ENCODE measurements around the gene CACNA2D1.

- TF ChIP-seq, protein P1, sequence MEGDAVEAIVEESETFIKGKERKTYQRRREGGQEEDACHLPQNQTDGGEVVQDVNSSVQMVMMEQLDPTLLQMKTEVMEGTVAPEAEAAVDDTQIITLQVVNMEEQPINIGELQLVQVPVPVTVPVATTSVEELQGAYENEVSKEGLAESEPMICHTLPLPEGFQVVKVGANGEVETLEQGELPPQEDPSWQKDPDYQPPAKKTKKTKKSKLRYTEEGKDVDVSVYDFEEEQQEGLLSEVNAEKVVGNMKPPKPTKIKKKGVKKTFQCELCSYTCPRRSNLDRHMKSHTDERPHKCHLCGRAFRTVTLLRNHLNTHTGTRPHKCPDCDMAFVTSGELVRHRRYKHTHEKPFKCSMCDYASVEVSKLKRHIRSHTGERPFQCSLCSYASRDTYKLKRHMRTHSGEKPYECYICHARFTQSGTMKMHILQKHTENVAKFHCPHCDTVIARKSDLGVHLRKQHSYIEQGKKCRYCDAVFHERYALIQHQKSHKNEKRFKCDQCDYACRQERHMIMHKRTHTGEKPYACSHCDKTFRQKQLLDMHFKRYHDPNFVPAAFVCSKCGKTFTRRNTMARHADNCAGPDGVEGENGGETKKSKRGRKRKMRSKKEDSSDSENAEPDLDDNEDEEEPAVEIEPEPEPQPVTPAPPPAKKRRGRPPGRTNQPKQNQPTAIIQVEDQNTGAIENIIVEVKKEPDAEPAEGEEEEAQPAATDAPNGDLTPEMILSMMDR (IDR thresholded peaks at IDR 0.05 in 2 of 3, conservative IDR thresholded peaks at IDR 0.05 in 1 of 3; ENCODE audit: borderline replicate concordance in 1 of 3, insufficient read depth in 1 of 3, low read depth in 2 of 3, low read length in 2 of 3) = no peak
- TF ChIP-seq POLR2A (IDR thresholded peaks at IDR 0.05; ENCODE audit: borderline replicate concordance, extremely low read depth, insufficient read depth, insufficient read length) (no peak), ZFX (IDR thresholded peaks at IDR 0.05) (no peak), SIN3A (IDR thresholded peaks at IDR 0.05; ENCODE audit: low read depth) (no peak)
These were observed 172.7 kb downstream of the CACNA2D1 start for GRCh38 chr7:82270870-82271269.

All from HCT116 (cell line).